ENCODE results near the gene SH3RF1. TPM values are rescaled to one million over a fixed set of nuclear protein-coding genes. Genes with fewer than 3 reads are reported as not detected.

The SH3RF1 gene
- total and polyA plus RNA-seq, 10 of the 15 experiments (the other 5 are each of a cell fraction or from before 2014, with no cell fraction given) = 4.5 to 22.5 (median 10.4) TPM

GRCh38 chr4:169225058-169225751 is 45.6 kb downstream of the SH3RF1 start:
- peak; percentile 42 for ATAC-seq
- no peak overlapping the region for H2AFZ ChIP-seq (ENCODE audit: control insufficient read depth, low read depth, low read length)
- intact Hi-C loops (cut with micrococcal nuclease; ENCODE audit: unreplicated experiment) = no loop called here
- peaks cover 4% of the 10 kb centered on the region; the same call in 1 of the 2 replicates for H3K4me1 ChIP-seq (ENCODE audit: control insufficient read depth, insufficient read depth, low read length)
- in situ Hi-C loops (cut with MboI) = no loop called here
- no peak overlapping the region for H3K27ac ChIP-seq (ENCODE audit: control insufficient read depth, insufficient read depth)
- BruUV-seq (replicated peaks) = no TSS peak
- CTCF ChIA-PET = interaction anchor here (0.9 to 3.1 kb wide), 4 partner anchors 9 to 261 kb away, joined by 3 to 14 read pairs (median 4); no protein-coding TSS in a partner anchor
- POLR2A ChIA-PET = interaction anchor here (0.7 to 1.0 kb wide), 4 partner anchors 9 to 52 kb away, joined by 3 read pairs; no protein-coding TSS in a partner anchor
- no peak for DNase-seq (ENCODE audit: low read depth, low spot score)
- no peak overlapping the region for H3K9ac ChIP-seq (ENCODE audit: control insufficient read depth, insufficient read depth, low read length)
- WGBS (ENCODE audit: insufficient coverage, insufficient replicate concordance, low lambda C conversion rate, missing lambda C conversion rate) = 89% methylated on average over 4 of the region's 4 CpGs
- no peaks in the 10 kb centered on the region for H3K27me3 ChIP-seq (replicated peaks in 1 of 2; ENCODE audit: control insufficient read depth in 2 of 2, insufficient read depth in 2 of 2, low read length in 1 of 2)
- peaks cover 3% of the 10 kb centered on the region for H3K79me2 ChIP-seq (ENCODE audit: control insufficient read depth, insufficient read depth, low read length)
- TF ChIP-seq EED (IDR thresholded peaks at IDR 0.05; ENCODE audit: low read depth) (no peak), NFIC (IDR thresholded peaks at IDR 0.05; ENCODE audit: low read depth, low read length) (no peak), NR2C2 (IDR thresholded peaks at IDR 0.05; ENCODE audit: borderline replicate concordance, control insufficient read depth, insufficient read length, low read depth) (no peak), POLR2AphosphoS5 (IDR thresholded peaks at IDR 0.05; ENCODE audit: low read length) (no peak), POLR2A (IDR thresholded peaks at IDR 0.05; ENCODE audit: low read depth, low read length) (no peak), LARP7 (IDR thresholded peaks at IDR 0.05) (no peak), MEF2B (IDR thresholded peaks at IDR 0.05; ENCODE audit: partially characterized antibody, poor library complexity, severe bottlenecking) (no peak), BRCA1 (IDR thresholded peaks at IDR 0.05; ENCODE audit: low read depth, low read length) (no peak), SMC3 (IDR thresholded peaks at IDR 0.05; ENCODE audit: borderline replicate concordance, low read length) (no peak), ZBTB33 (IDR thresholded peaks at IDR 0.05) (no peak), TCF3 (IDR thresholded peaks at IDR 0.05; ENCODE audit: borderline replicate concordance, insufficient read depth, low read depth, low read length) (no peak), NBN (IDR thresholded peaks at IDR 0.05) (no peak), E2F8 (IDR thresholded peaks at IDR 0.05; ENCODE audit: low read depth, partially characterized antibody) (no peak), CBFB (IDR thresholded peaks at IDR 0.05; ENCODE audit: low read depth) (no peak)
- RAD21 ChIA-PET (ENCODE audit: unreplicated experiment) = no interaction called here
- FAIRE-seq = peak; percentile 72
- H3K4me2 ChIP-seq (ENCODE audit: control insufficient read depth, insufficient read depth) = no peak overlapping the region
- SMC1A ChIA-PET (ENCODE audit: uncharacterized antibody, unreplicated experiment) = interaction anchor here (0.7 to 2.0 kb wide), 13 partner anchors 8 to 124 kb away, joined by 3 to 12 read pairs (median 4); no protein-coding TSS in a partner anchor
- no peak overlapping the region for H3K4me3 ChIP-seq
- H3K9me3 ChIP-seq (replicated peaks; ENCODE audit: control insufficient read depth, insufficient read depth, low read length) = no peaks in the 10 kb centered on the region
- no peaks in the 10 kb centered on the region for H4K20me1 ChIP-seq (ENCODE audit: control insufficient read depth, insufficient read depth)
- H3K36me3 ChIP-seq (ENCODE audit: control insufficient read depth in 2 of 2, insufficient read depth in 2 of 2, low read length in 1 of 2) = peaks cover 0 to 4% of the 10 kb centered on the region in 2 experiments; a peak in 1 of 4 replicates

Measured in GM12878 (cell line).